H1 (cell line): Measurements from ENCODE around the gene PPOX. TPM values are rescaled to one million over a fixed set of nuclear protein-coding genes. Genes with fewer than 3 reads are reported as not detected.

Experiments used
- ASH2L ChIP-seq: fragments of 200-600, 300-600 bp; sonication (generic); IDR thresholded peaks from one replicate; pipeline ENCODE4 v1.7.1; 2017; ENCODE audit warnings: low read length
- CHD1 ChIP-seq: IDR thresholded peaks from 2 replicates; pipeline ENCODE4 v1.6.1; 2012; ENCODE audit warnings: low read depth, low read length, improper control_type of control experiment
- CHD2 ChIP-seq: IDR thresholded peaks from 2 replicates; pipeline ENCODE4 v1.6.1; 2012; ENCODE audit warnings: low read length, improper control_type of control experiment
- FOSL1 ChIP-seq: IDR thresholded peaks from 2 replicates; pipeline ENCODE4 v1.6.1; 2011; ENCODE audit warnings: mild to moderate bottlenecking, low read depth, low read length, moderate library complexity; ENCODE audit not compliant: insufficient read depth
- JUN ChIP-seq: IDR thresholded peaks from 2 replicates; pipeline ENCODE4 v1.6.1; 2011; ENCODE audit warnings: low read depth, mild to moderate bottlenecking, improper control_type of control experiment, low read length
- KDM1A ChIP-seq: fragments of 200-600, 300-600 bp; sonication (generic); IDR thresholded peaks from 2 replicates; pipeline ENCODE4 v1.7.1; 2016; ENCODE audit warnings: mild to moderate bottlenecking, low read length, borderline replicate concordance
- POLR2A ChIP-seq, 2 experiments: IDR thresholded peaks; 1 replicate in 1 of 2; 2 replicates in 1 of 2; pipeline ENCODE4 v1.6.1; 2011; ENCODE audit warnings: low read depth in 2 of 2, low read length in 2 of 2, mild to moderate bottlenecking in 2 of 2; ENCODE audit errors: control extremely low read depth in 1 of 2
- POLR2AphosphoS5 ChIP-seq: IDR thresholded peaks from 2 replicates; pipeline ENCODE4 v1.6.1; 2011; ENCODE audit warnings: low read depth, low read length
- RAD21 ChIP-seq, 2 experiments: IDR thresholded peaks in 1 of 2; conservative IDR thresholded peaks in 1 of 2; 2 replicates each; pipeline ENCODE4 v1.6.1; 2011; ENCODE audit warnings: low read depth in 2 of 2, low read length in 2 of 2, improper control_type of control experiment in 1 of 2, inconsistent platforms in 1 of 2, mild to moderate bottlenecking in 1 of 2, moderate library complexity in 1 of 2
- SP1 ChIP-seq: IDR thresholded peaks from 2 replicates; pipeline ENCODE4 v1.6.1; 2011; ENCODE audit warnings: low read depth, low read length
- SRF ChIP-seq: IDR thresholded peaks from 2 replicates; pipeline ENCODE4 v1.6.1; 2011; ENCODE audit warnings: mild to moderate bottlenecking, low read depth, low read length, moderate library complexity
- TAF7 ChIP-seq: optimal IDR thresholded peaks from 2 replicates; pipeline ENCODE3; 2011; ENCODE audit warnings: low read depth, mild to moderate bottlenecking, inconsistent platforms, low read length, moderate library complexity, borderline replicate concordance
- polyA plus RNA-seq, 7 experiments: library from polyadenylated mRNA; depleted of rRNA in 3 of 7; stranded (reverse) in 5 of 7; unstranded in 2 of 7; fragments of >200 nt in 5 of 7; fragments of 200-250 nt in 2 of 7; gene quantifications; 1 replicate in 5 of 7; 2 replicates in 1 of 7; 4 replicates in 1 of 7; pipeline versions ENCODE4 v1.2.1 to v1.2.3, GENCODE V29; 2011 to 2013; ENCODE audit warnings: missing spikeins in 2 of 7, mixed read lengths in 2 of 7
- total RNA-seq: library from RNA; stranded (reverse); fragmentation: NEBNext Ultra II Directional; extraction: Animal tissue kit (Norgen Biotek cat#: 25700); gene quantifications from 2 replicates; pipeline ENCODE4 v1.2.1, GENCODE V29; 2021

Gene PPOX
- total and polyA plus RNA-seq, 2 of the 8 experiments (the other 6 are each of a cell fraction or from before 2014, with no cell fraction given), result 39.4 to 40.4 TPM

- TF ChIP-seq CHD2 (peak; percentile 48; the same call in 1 of the 2 replicates), KDM1A (no peak), TAF7 (peak; percentile 86), ASH2L (peak; percentile 35), FOSL1 (no peak), SP1 (0 out of 2 replicates have a peak, but pooled peaks have one; percentile 60), SRF (0 out of 2 replicates have a peak, but pooled peaks have one; percentile 19), POLR2A (IDR thresholded peaks at IDR 0.05; ENCODE audit: control extremely low read depth in 1 of 2, low read depth in 2 of 2, low read length in 2 of 2) (peak; percentile 59 to 71), CHD1 (no peak), POLR2AphosphoS5 (peak; percentile 24), RAD21 (IDR thresholded peaks at IDR 0.05 in 1 of 2, conservative IDR thresholded peaks at IDR 0.05 in 1 of 2; ENCODE audit: low read depth in 2 of 2, low read length in 2 of 2) (no peak), JUN (no peak)
- TF ChIP-seq, all 59 proteins: peak for 25
Measured at GRCh38 chr1:161132410-161133219, 33.6 kb upstream of the PPOX start, which contains the start of gene DEDD (continued).
